Measurements from ENCODE around the gene DNAH9.

- no peak for TF ChIP-seq CTCF (IDR thresholded peaks at IDR 0.05)
- no peak for TF ChIP-seq POLR2A (IDR thresholded peaks at IDR 0.05)
Observed at GRCh38 chr17:11805138-11805537, 206.9 kb downstream of the DNAH9 start.

All from right lobe of liver (tissue), 4 donors.